H1 (cell line): ENCODE data around the gene CENPM. TPM values are rescaled to one million over a fixed set of nuclear protein-coding genes. Genes with fewer than 3 reads are reported as not detected.

Experiments
- CHD1 ChIP-seq: IDR thresholded peaks from 2 replicates; pipeline ENCODE4 v1.6.1; 2012; ENCODE audit warnings: low read depth, low read length, improper control_type of control experiment
- EGR1 ChIP-seq: IDR thresholded peaks from 2 replicates; pipeline ENCODE4 v1.6.1; 2011; ENCODE audit warnings: low read depth, low read length, borderline replicate concordance
- MAFK ChIP-seq: IDR thresholded peaks from 2 replicates; pipeline ENCODE4 v1.6.1; 2012; ENCODE audit warnings: low read depth, mild to moderate bottlenecking, improper control_type of control experiment, low read length
- NRF1 ChIP-seq: IDR thresholded peaks from 2 replicates; pipeline ENCODE4 v1.6.1; 2011; ENCODE audit warnings: mild to moderate bottlenecking, low read depth, low read length, improper control_type of control experiment
- SAP30 ChIP-seq: fragments of 300-600 bp; sonication (generic); IDR thresholded peaks from 2 replicates; pipeline ENCODE4 v1.7.1; 2012; ENCODE audit warnings: low read length, moderate library complexity, mild to moderate bottlenecking, inconsistent platforms; ENCODE audit not compliant: insufficient read depth, insufficient replicate concordance
- TEAD4 ChIP-seq: IDR thresholded peaks from 2 replicates; pipeline ENCODE4 v1.6.1; 2012; ENCODE audit warnings: low read depth, low read length, inconsistent platforms, mixed read lengths
- YY1 ChIP-seq: IDR thresholded peaks from 2 replicates; pipeline ENCODE4 v1.6.1; 2011; ENCODE audit warnings: low read depth, mild to moderate bottlenecking, low read length
- polyA plus RNA-seq, 7 experiments: library from polyadenylated mRNA; depleted of rRNA in 3 of 7; stranded (reverse) in 5 of 7; unstranded in 2 of 7; fragments of >200 nt in 5 of 7; fragments of 200-250 nt in 2 of 7; gene quantifications; 1 replicate in 5 of 7; 2 replicates in 1 of 7; 4 replicates in 1 of 7; pipeline versions ENCODE4 v1.2.1 to v1.2.3, GENCODE V29; 2011 to 2013; ENCODE audit warnings: missing spikeins in 2 of 7, mixed read lengths in 2 of 7
- total RNA-seq: library from RNA; stranded (reverse); fragmentation: NEBNext Ultra II Directional; extraction: Animal tissue kit (Norgen Biotek cat#: 25700); gene quantifications from 2 replicates; pipeline ENCODE4 v1.2.1, GENCODE V29; 2021

CENPM gene
- total and polyA plus RNA-seq, 2 of the 8 experiments (the other 6 are each of a cell fraction or from before 2014, with no cell fraction given) = 32.0 to 80.4 TPM

DNA sequence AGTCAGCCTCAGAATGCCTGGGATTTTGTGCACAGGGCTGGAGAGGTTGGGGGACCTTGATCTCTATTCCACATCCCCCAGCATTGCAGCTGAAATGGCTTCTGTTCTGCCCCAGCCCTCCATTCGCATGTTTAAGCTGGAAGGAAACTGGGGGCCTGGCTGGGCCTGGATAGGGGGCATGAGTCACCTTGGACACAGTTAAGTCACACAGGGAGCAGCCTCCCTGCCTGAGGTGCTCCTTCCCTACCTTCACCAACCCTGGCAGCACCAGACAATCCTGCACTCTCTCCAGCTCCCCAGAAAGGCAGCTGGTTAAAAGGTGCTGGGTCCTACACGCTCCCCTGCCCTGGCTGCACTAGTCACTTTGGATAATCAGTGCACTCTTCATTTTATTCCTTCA is 5.8 kb upstream of the CENPM start (continued):
- no peak for TF ChIP-seq SAP30
- TF ChIP-seq EGR1 = no peak
- TF ChIP-seq NRF1 = no peak
- no peak for TF ChIP-seq TEAD4
- TF ChIP-seq YY1 = no peak
- no peak for TF ChIP-seq MAFK
- no peak for TF ChIP-seq CHD1
